GM12864 (cell line): ENCODE data around the gene IKBIP.
"Not testable (repeated sequence)": the region's sequence is repeated elsewhere in the genome, so short reads cannot be mapped to it uniquely, and the experiment has no call there.

ENCODE experiments used
- DNase-seq: peaks from one replicate; pipeline ENCODE4 v3.0.0-alpha.2; 2011; ENCODE audit warnings: low read depth
- H3K4me3 ChIP-seq: 2 replicates; pipeline ENCODE4 v1.5.1; 2011; ENCODE audit warnings: mild to moderate bottlenecking, low read depth, low read length, control low read depth
- CTCF ChIP-seq: IDR thresholded peaks from 2 replicates; pipeline ENCODE4 v1.5.1; 2011; ENCODE audit warnings: low read depth, mild to moderate bottlenecking, moderate library complexity, low read length, control low read depth, inconsistent platforms; ENCODE audit errors: missing control alignments

The IKBIP gene

GRCh38 chr12:98653866-98654493 lies 9.4 kb upstream of the IKBIP start:
- no peak for DNase-seq
- peak; percentile 37 for TF ChIP-seq CTCF
- no peak overlapping the region for H3K4me3 ChIP-seq

GRCh38 chr12:98651328-98651727 lies 6.7 kb upstream of the IKBIP start:
- no peak for DNase-seq
- H3K4me3 ChIP-seq = no peak overlapping the region
- TF ChIP-seq CTCF = no peak

- no peak for DNase-seq
- peak; percentile 26 for TF ChIP-seq CTCF
- H3K4me3 ChIP-seq = peak overlapping the region; percentile 98
Measured at GRCh38 chr12:98646294-98647090, 1.9 kb upstream of the IKBIP start.

GRCh38 chr12:98645572-98646067 lies 1.0 kb upstream of the IKBIP start:
- H3K4me3 ChIP-seq = peak overlapping the region; percentile 98
- DNase-seq = no peak

GRCh38 chr12:98644433-98644711 lies 216 bp downstream of the IKBIP start:
- no peak for DNase-seq
- H3K4me3 ChIP-seq = peak overlapping the region; percentile 98
- TF ChIP-seq CTCF = no peak

More at GRCh38 chr12:98645572-98646067, 1.0 kb upstream of the IKBIP start:
- TF ChIP-seq CTCF = no peak

GRCh38 chr12:98642801-98643200 lies 1.8 kb downstream of the IKBIP start:
- not testable (repeated sequence) for DNase-seq
- H3K4me3 ChIP-seq = peak overlapping the region; percentile 98; the same call in 1 of the 2 replicates

GRCh38 chr12:98639491-98639890 lies 5.1 kb downstream of the IKBIP start:
- no peak overlapping the region for H3K4me3 ChIP-seq
- DNase-seq = no peak
- TF ChIP-seq CTCF = no peak
